SK-N-SH (cell line): ENCODE results near the gene PTPN2. TPM values are rescaled to one million over a fixed set of nuclear protein-coding genes. Genes with fewer than 3 reads are reported as not detected.

ENCODE experiments used
- CTCF ChIA-PET: fragments of 300-600, 350-600 bp; formaldehyde crosslinking; extraction: SDS; loops from one replicate; lab custom pipeline; 2021; lab: Yijun Ruan, JAX
- POLR2A ChIA-PET: fragments of 350-600 bp; sonication (Branson Sonifier 250); formaldehyde crosslinking; extraction: SDS; loops from one replicate; lab custom pipeline; 2020; ENCODE audit warnings: antibody characterized with exemption, inconsistent platforms; lab: Yijun Ruan, JAX
- DNase-seq: peaks from one replicate; pipeline ENCODE4 v3.0.0; 2012
- H2AFZ ChIP-seq: fragments of 200-600 bp; sonication (generic); 2 replicates; pipeline ENCODE4 v1.8.1; 2016; ENCODE audit warnings: antibody characterized with exemption, mild to moderate bottlenecking, low read depth
- H3F3A ChIP-seq: fragments of 200-600 bp; sonication (generic); replicated peaks from 2 replicates; pipeline ENCODE3; 2016; ENCODE audit warnings: antibody characterized with exemption, mild to moderate bottlenecking; ENCODE audit not compliant: insufficient read depth
- H3K27ac ChIP-seq, 2 experiments: fragments of 200-500 bp in 1 of 2; fragments of 200-600 bp in 1 of 2; sonication (Bioruptor generic) in 1 of 2; sonication (generic), shearing (Covaris generic) in 1 of 2; 2 replicates each; pipeline versions ENCODE4 v1.5.1 to v1.6.1; 2014 to 2016; ENCODE audit warnings: low read depth in 2 of 2, inconsistent platforms in 1 of 2, low read length in 1 of 2, mild to moderate bottlenecking in 1 of 2, mixed read lengths in 1 of 2
- H3K27me3 ChIP-seq: fragments of 200-600 bp; sonication (generic), shearing (Covaris generic); 2 replicates; pipeline ENCODE4 v1.6.1; 2016; ENCODE audit warnings: mixed run types; ENCODE audit not compliant: insufficient read depth
- H3K36me3 ChIP-seq, 2 experiments: fragments of 200-500 bp in 1 of 2; fragments of 200-600 bp in 1 of 2; sonication (Bioruptor generic) in 1 of 2; sonication (generic) in 1 of 2; replicated peaks in 1 of 2; 2 replicates each; pipeline versions ENCODE3 to v1.5.1; 2014 to 2016; ENCODE audit warnings: low read length in 1 of 2, mild to moderate bottlenecking in 1 of 2; ENCODE audit not compliant: insufficient read depth in 2 of 2, control insufficient read depth in 1 of 2
- H3K4me1 ChIP-seq, 2 experiments: fragments of 200-500 bp in 1 of 2; fragments of 200-600 bp in 1 of 2; sonication (Bioruptor generic) in 1 of 2; sonication (generic), shearing (Covaris generic) in 1 of 2; 2 replicates each; pipeline versions ENCODE4 v1.5.1 to v1.6.1; 2014 to 2016; ENCODE audit warnings: low read depth in 1 of 2, low read length in 1 of 2, mixed run types in 1 of 2; ENCODE audit not compliant: insufficient read depth in 2 of 2, control insufficient read depth in 1 of 2
- H3K4me2 ChIP-seq: fragments of 200-600 bp; sonication (generic), shearing (Covaris generic); 2 replicates; pipeline ENCODE4 v1.6.1; 2017; ENCODE audit warnings: mixed run types
- H3K4me3 ChIP-seq, 2 experiments: fragments of 200-500 bp in 1 of 2; fragments of 200-600 bp in 1 of 2; sonication (Bioruptor generic) in 1 of 2; sonication (generic), shearing (Covaris generic) in 1 of 2; 2 replicates each; pipeline versions ENCODE4 v1.5.1 to v1.8.1; 2014 to 2016; ENCODE audit warnings: low read depth in 2 of 2, inconsistent platforms in 1 of 2, low read length in 1 of 2, mild to moderate bottlenecking in 1 of 2, mixed read lengths in 1 of 2, moderate library complexity in 1 of 2
- H3K79me2 ChIP-seq: fragments of 200-600 bp; sonication (generic); 2 replicates; pipeline ENCODE4 v1.8.1; 2017; ENCODE audit warnings: mild to moderate bottlenecking; ENCODE audit not compliant: insufficient read depth
- H3K9ac ChIP-seq: fragments of 200-600 bp; sonication (generic); 2 replicates; pipeline ENCODE4 v1.6.1; 2017; ENCODE audit warnings: mixed run types
- H3K9me2 ChIP-seq: fragments of 200-600 bp; sonication (generic); 2 replicates; pipeline ENCODE4 v1.6.1; 2017; ENCODE audit warnings: mixed run types
- H3K9me3 ChIP-seq: fragments of 200-600 bp; sonication (generic); 2 replicates; pipeline ENCODE4 v1.6.1; 2017; ENCODE audit warnings: mixed run types, mild to moderate bottlenecking, moderate library complexity
- H4K20me1 ChIP-seq: fragments of 200-600 bp; sonication (generic); 2 replicates; pipeline ENCODE4 v1.6.1; 2017; ENCODE audit warnings: mild to moderate bottlenecking, mixed run types; ENCODE audit not compliant: insufficient read depth
- EP300 ChIP-seq, 2 experiments: IDR thresholded peaks; 2 replicates each; pipeline versions ENCODE4 v1.4.0 to v1.6.1; 2012; ENCODE audit warnings: borderline replicate concordance in 1 of 2, low read depth in 1 of 2, low read length in 1 of 2
- EZH2phosphoT487 ChIP-seq: fragments of 200-600 bp; sonication (generic); IDR thresholded peaks from 2 replicates; pipeline ENCODE4 v1.6.1; 2017; ENCODE audit warnings: low read depth, mixed run types, mild to moderate bottlenecking, antibody characterized with exemption, moderate library complexity, borderline replicate concordance
- FOSL2 ChIP-seq: IDR thresholded peaks from 2 replicates; pipeline ENCODE4 v1.4.0; 2012; ENCODE audit warnings: low read depth, mild to moderate bottlenecking, moderate library complexity, borderline replicate concordance
- FOXM1 ChIP-seq: IDR thresholded peaks from 2 replicates; pipeline ENCODE4 v1.4.0; 2012; ENCODE audit warnings: low read depth, mild to moderate bottlenecking
- IRF3 ChIP-seq: fragments of 150-350 bp; IDR thresholded peaks from 2 replicates; pipeline ENCODE4 v1.6.1; 2016; ENCODE audit warnings: mild to moderate bottlenecking, low read depth, low read length
- MAX ChIP-seq: IDR thresholded peaks from 2 replicates; pipeline ENCODE4 v1.4.0; 2012; ENCODE audit warnings: low read depth
- NFIC ChIP-seq: IDR thresholded peaks from 2 replicates; pipeline ENCODE4 v1.4.0; 2012; ENCODE audit warnings: borderline replicate concordance
- PBX3 ChIP-seq: IDR thresholded peaks from 2 replicates; pipeline ENCODE4; 2012
- POLR2AphosphoS5 ChIP-seq: IDR thresholded peaks from 2 replicates; pipeline ENCODE4 v1.6.1; 2012; ENCODE audit warnings: low read depth, low read length
- RFX5 ChIP-seq: IDR thresholded peaks from 2 replicates; pipeline ENCODE4 v1.6.1; 2012; ENCODE audit warnings: mild to moderate bottlenecking, improper control_type of control experiment, low read length
- RXRA ChIP-seq: IDR thresholded peaks from 2 replicates; pipeline ENCODE4 v1.4.0; 2012; ENCODE audit warnings: low read depth, mild to moderate bottlenecking, borderline replicate concordance
- TAF1 ChIP-seq: IDR thresholded peaks from 2 replicates; pipeline ENCODE4 v1.6.1; 2012; ENCODE audit warnings: low read depth, mild to moderate bottlenecking, low read length, moderate library complexity, borderline replicate concordance
- TEAD4 ChIP-seq: IDR thresholded peaks from 2 replicates; pipeline ENCODE4 v1.4.0; 2012; ENCODE audit warnings: mild to moderate bottlenecking, borderline replicate concordance; ENCODE audit not compliant: insufficient read depth
- YY1 ChIP-seq: IDR thresholded peaks from 2 replicates; pipeline ENCODE4 v1.4.0; 2012; ENCODE audit warnings: low read depth, mild to moderate bottlenecking
- ZBTB33 ChIP-seq: IDR thresholded peaks from 2 replicates; pipeline ENCODE4 v1.4.0; 2012; ENCODE audit warnings: low read depth, borderline replicate concordance
- WGBS: methylation state at CpG from one replicate; pipeline ENCODE4 v1.1.6; 2017; ENCODE audit warnings: low lambda C conversion rate; 5-methylcytosine and 5-hydroxymethylcytosine counted together
- polyA plus RNA-seq, 3 experiments: library from polyadenylated mRNA; depleted of rRNA; stranded (reverse); fragments of >200 nt; gene quantifications; 2 replicates each; pipeline ENCODE4 v1.2.3, GENCODE V29; 2012

PTPN2 gene
- polyA plus RNA-seq, 1 of the 3 experiments (the other 2 are of a cell fraction), result 11.2 TPM

GRCh38 chr18:12750715-12751502 is 133.1 kb downstream of the PTPN2 start:
- Histone ChIP-seq H3K27me3 (no peaks in the 10 kb centered on the region), H2AFZ (no peak overlapping the region), H3K9ac (no peak overlapping the region), H3K9me2 (no peaks in the 10 kb centered on the region), H3K79me2 (no peaks in the 10 kb centered on the region), H3K27ac (no peak overlapping the region), H4K20me1 (no peaks in the 10 kb centered on the region), H3F3A (peaks cover 3% of the 10 kb centered on the region), H3K36me3 (no peaks in the 10 kb centered on the region), H3K4me1 (peaks cover 0 to 7% of the 10 kb centered on the region in 2 experiments; a peak in 2 of 4 replicates), H3K9me3 (no peaks in the 10 kb centered on the region), H3K4me2 (no peak overlapping the region), H3K4me3 (no peak overlapping the region)
- no peak for TF ChIP-seq EP300 (IDR thresholded peaks at IDR 0.05; ENCODE audit: borderline replicate concordance in 1 of 2, low read depth in 1 of 2, low read length in 1 of 2)
- TF ChIP-seq EZH2phosphoT487, result no peak
- no peak for TF ChIP-seq NFIC
- no peak for TF ChIP-seq ZBTB33
- TF ChIP-seq TAF1, result no peak
- TF ChIP-seq TEAD4, result no peak
- no peak for TF ChIP-seq POLR2AphosphoS5
- TF ChIP-seq FOXM1, result no peak
- TF ChIP-seq IRF3, result no peak
- no peak for TF ChIP-seq PBX3
- TF ChIP-seq YY1, result no peak
- TF ChIP-seq RXRA, result no peak
- no peak for TF ChIP-seq MAX
- no peak for TF ChIP-seq RFX5
- no peak for TF ChIP-seq FOSL2
- CTCF ChIA-PET, result interaction anchor here (1.0 to 3.3 kb wide), 3 partner anchors 24 to 183 kb away, joined by 3 to 18 read pairs (median 13); no protein-coding TSS in a partner anchor
- POLR2A ChIA-PET, result interaction anchor here (0.6 kb wide), 1 partner anchor 133 kb away, joined by 3 read pairs; no protein-coding TSS in a partner anchor
- 94% methylated on average over 18 of the region's 18 CpGs for WGBS
- no peak for DNase-seq
